RWPE2 (cell line): ENCODE results near the gene PEPD.

Experiments
- ATAC-seq: fragments of 200-7000 bp; cut with Tn5 transposase; 3 replicates; pipeline ENCODE4 v1.9.1; 2021; ENCODE audit warnings: low read depth
- DNase-seq: peaks from one replicate; pipeline ENCODE4 v3.0.0-alpha.2; 2020; ENCODE audit warnings: low spot score
- H3K27ac ChIP-seq: fragments of 450-650 bp; 2 replicates; pipeline ENCODE4 v1.5.1; 2017; ENCODE audit warnings: mild to moderate bottlenecking; ENCODE audit not compliant: poor library complexity, severe bottlenecking
- H3K27me3 ChIP-seq: fragments of 250-450 bp; sonication (Bioruptor Pico); 2 replicates; pipeline ENCODE4 v1.5.1; 2021; ENCODE audit warnings: mild to moderate bottlenecking, moderate library complexity; ENCODE audit not compliant: insufficient read depth, poor library complexity, severe bottlenecking
- H3K36me3 ChIP-seq: fragments of 250-450 bp; sonication (Bioruptor Pico); 2 replicates; pipeline ENCODE4 v1.5.1; 2020; ENCODE audit warnings: low read depth, mild to moderate bottlenecking, moderate library complexity
- H3K4me1 ChIP-seq: fragments of 250-450 bp; sonication (Bioruptor Pico); 2 replicates; pipeline ENCODE4 v1.5.1; 2021; ENCODE audit warnings: mild to moderate bottlenecking, moderate library complexity; ENCODE audit not compliant: insufficient read depth, poor library complexity, severe bottlenecking
- H3K4me3 ChIP-seq: fragments of 250-450 bp; sonication (Bioruptor Pico); 2 replicates; pipeline ENCODE4 v1.5.1; 2021; ENCODE audit warnings: mild to moderate bottlenecking, moderate library complexity; ENCODE audit not compliant: severe bottlenecking
- H3K9me3 ChIP-seq: fragments of 250-450 bp; sonication (Bioruptor Pico); 2 replicates; pipeline ENCODE4 v1.5.1; 2021; ENCODE audit warnings: mild to moderate bottlenecking, moderate library complexity; ENCODE audit not compliant: severe bottlenecking
- CTCF ChIP-seq: fragments of 450-650 bp; IDR thresholded peaks from one replicate; pipeline ENCODE4 v1.5.1; 2017; ENCODE audit warnings: mild to moderate bottlenecking, moderate library complexity; ENCODE audit not compliant: poor library complexity, severe bottlenecking

The PEPD gene

DNA sequence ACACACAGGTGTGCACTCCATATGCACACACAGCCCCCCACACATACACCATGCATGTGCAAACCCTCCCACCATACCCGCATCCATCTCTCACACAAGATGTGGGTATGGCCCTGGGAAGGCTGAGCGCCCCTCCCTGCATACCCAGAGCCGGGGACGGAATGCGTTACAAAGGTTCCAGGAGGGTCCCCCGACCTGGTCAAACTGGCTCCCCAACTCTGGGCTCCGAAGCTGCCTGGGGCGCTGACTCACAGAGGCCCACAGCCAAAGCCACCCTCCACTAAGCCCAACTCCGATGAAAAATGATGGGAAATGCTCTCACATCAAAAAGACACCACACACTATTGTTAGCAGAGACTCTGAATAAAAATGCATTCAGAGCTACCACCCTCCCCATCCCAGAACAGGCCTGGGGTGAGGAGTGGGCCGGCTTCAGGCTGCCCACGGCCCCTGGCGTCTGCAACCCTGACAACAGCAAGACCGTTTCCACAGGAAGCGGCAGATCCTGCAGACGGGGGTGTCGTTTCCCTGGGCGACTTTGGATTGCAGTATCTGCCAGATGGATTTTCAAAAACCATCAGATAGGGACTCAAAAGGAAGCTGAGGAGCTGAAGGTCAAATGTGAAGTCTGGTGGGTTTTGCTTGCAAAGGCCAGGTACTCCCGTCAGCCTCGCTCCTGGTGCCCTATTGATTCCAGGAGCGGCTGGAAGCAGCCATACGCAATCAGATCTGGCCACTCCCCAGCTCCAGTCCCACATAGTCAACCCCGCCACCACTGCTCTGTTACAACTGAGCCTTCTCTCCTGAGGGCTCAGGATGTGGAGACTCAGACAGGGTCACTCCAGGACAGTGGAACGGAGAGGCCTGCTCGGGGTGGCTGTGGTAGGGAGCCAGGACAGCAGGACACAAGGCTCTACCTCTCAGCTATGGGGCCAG lies 14.3 kb downstream of the PEPD start:
- H3K4me3 ChIP-seq, result no peak overlapping the region
- DNase-seq (no peak), ATAC-seq (no peak)
- H3K27ac ChIP-seq, result no peak overlapping the region
- H3K27me3 ChIP-seq, result no peaks in the 10 kb centered on the region
- no peak for TF ChIP-seq CTCF
- H3K36me3 ChIP-seq, result no peaks in the 10 kb centered on the region
- no peaks in the 10 kb centered on the region for H3K4me1 ChIP-seq
- H3K9me3 ChIP-seq, result no peaks in the 10 kb centered on the region

- no peaks in the 10 kb centered on the region for H3K4me1 ChIP-seq
- H3K36me3 ChIP-seq, result no peaks in the 10 kb centered on the region
- TF ChIP-seq CTCF, result no peak
- H3K9me3 ChIP-seq, result no peaks in the 10 kb centered on the region
- H3K4me3 ChIP-seq, result no peak overlapping the region
- no peak overlapping the region for H3K27ac ChIP-seq
- ATAC-seq (no peak), DNase-seq (no peak)
- H3K27me3 ChIP-seq, result no peaks in the 10 kb centered on the region
Observed at GRCh38 chr19:33506498-33506897, 15.1 kb downstream of the PEPD start.

DNA sequence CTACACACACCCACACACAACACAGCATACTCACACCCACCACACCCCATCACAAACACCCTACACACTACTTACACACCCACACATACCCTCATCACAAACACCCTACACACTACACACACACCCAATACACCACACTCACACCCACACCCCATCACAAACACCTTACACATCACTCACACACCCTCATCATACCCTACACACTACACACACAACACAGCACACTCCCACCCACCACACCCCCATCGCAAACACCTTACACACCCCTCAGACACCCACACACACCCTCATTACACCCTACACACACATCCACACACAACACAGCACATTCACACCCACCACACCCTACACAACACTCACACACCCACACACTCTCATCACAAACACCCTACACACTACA lies 15.8 kb downstream of the PEPD start:
- DNase-seq (no peak), ATAC-seq (no peak)
- Histone ChIP-seq H3K27ac (no peak overlapping the region), H3K27me3 (no peaks in the 10 kb centered on the region), H3K36me3 (no peaks in the 10 kb centered on the region), H3K4me1 (no peaks in the 10 kb centered on the region), H3K4me3 (no peak overlapping the region), H3K9me3 (no peaks in the 10 kb centered on the region)
- no peak for TF ChIP-seq CTCF

- ATAC-seq, result no peak
- TF ChIP-seq CTCF, result no peak
- Histone ChIP-seq H3K4me1 (no peaks in the 10 kb centered on the region), H3K27ac (no peak overlapping the region), H3K36me3 (no peaks in the 10 kb centered on the region), H3K9me3 (no peaks in the 10 kb centered on the region), H3K4me3 (no peak overlapping the region), H3K27me3 (no peaks in the 10 kb centered on the region)
- no peak for DNase-seq
Observed at GRCh38 chr19:33505148-33505547, 16.4 kb downstream of the PEPD start.

- H3K36me3 ChIP-seq, result no peaks in the 10 kb centered on the region
- DNase-seq, result no peak
- no peak overlapping the region for H3K27ac ChIP-seq
- H3K9me3 ChIP-seq, result no peaks in the 10 kb centered on the region
- no peak for TF ChIP-seq CTCF
- no peaks in the 10 kb centered on the region for H3K27me3 ChIP-seq
- ATAC-seq, result no peak
- no peaks in the 10 kb centered on the region for H3K4me1 ChIP-seq
- H3K4me3 ChIP-seq, result no peak overlapping the region
Observed at GRCh38 chr19:33504058-33504444, 17.5 kb downstream of the PEPD start.
